HEK293 (cell line): ENCODE results near the gene ST8SIA4.

Experiments used
- CTCF ChIA-PET: fragments of 350-600 bp; formaldehyde crosslinking; extraction: SDS; loops from one replicate; lab custom pipeline; 2021; ENCODE audit warnings: antibody characterized with exemption; lab: Yijun Ruan, JAX
- POLR2A ChIA-PET: fragments of 300-600 bp; formaldehyde crosslinking; extraction: SDS; loops from one replicate; lab custom pipeline; 2020; ENCODE audit warnings: antibody characterized with exemption, inconsistent platforms; lab: Yijun Ruan, JAX
- H3K27ac ChIP-seq: fragments of 200-500 bp; sonication (Bioruptor generic); 2 replicates; pipeline ENCODE4 v1.5.1; 2014; ENCODE audit warnings: low read depth, low read length, control low read depth, inconsistent platforms; ENCODE audit errors: extremely low read depth
- H3K36me3 ChIP-seq, 2 experiments: fragments of 200-500 bp in 1 of 2; sonication (Bioruptor generic) in 1 of 2; 1 replicate in 1 of 2; 2 replicates in 1 of 2; pipeline ENCODE4 v1.5.1; 2014 to 2017; ENCODE audit warnings: inconsistent platforms in 2 of 2, low read length in 2 of 2; ENCODE audit not compliant: control insufficient read depth in 2 of 2, insufficient read depth in 1 of 2
- H3K4me1 ChIP-seq: fragments of 200-500 bp; sonication (Bioruptor generic); 2 replicates; pipeline ENCODE4 v1.5.1; 2014; ENCODE audit warnings: mild to moderate bottlenecking, low read length, inconsistent platforms; ENCODE audit not compliant: control insufficient read depth, insufficient read depth
- H3K4me3 ChIP-seq: 2 replicates; pipeline ENCODE4 v1.5.1; 2011; ENCODE audit warnings: low read depth, mild to moderate bottlenecking, control low read depth, low read length, moderate library complexity
- H3K9me3 ChIP-seq: fragments of 200-500 bp; sonication (Bioruptor generic); 2 replicates; pipeline ENCODE4 v1.5.1; 2014; ENCODE audit warnings: low read depth, low read length, inconsistent platforms; ENCODE audit not compliant: control insufficient read depth, insufficient read depth
- EGR2 ChIP-seq: fragments of 450-650 bp; formaldehyde crosslinking; IDR thresholded peaks from 2 replicates; pipeline ENCODE4 v1.5.1; 2016; ENCODE audit warnings: low read depth, missing biosample characterization, missing genetic modification characterization
- KLF7 ChIP-seq: fragments of 450-650 bp; formaldehyde crosslinking; IDR thresholded peaks from 2 replicates; pipeline ENCODE4 v1.5.1; 2016; ENCODE audit warnings: missing biosample characterization, missing genetic modification characterization, borderline replicate concordance
- REST ChIP-seq: fragments of 450-650 bp; formaldehyde crosslinking; IDR thresholded peaks from 2 replicates; pipeline ENCODE4 v1.5.1; 2016; ENCODE audit warnings: missing biosample characterization, missing genetic modification characterization
- ZFP69B ChIP-seq: fragments of 450-650 bp; formaldehyde crosslinking; IDR thresholded peaks from 2 replicates; pipeline ENCODE4 v1.5.1; 2016; ENCODE audit warnings: missing biosample characterization, missing genetic modification characterization
- ZNF184 ChIP-seq: fragments of 450-650 bp; IDR thresholded peaks from 2 replicates; pipeline ENCODE4 v1.5.1; 2018; ENCODE audit warnings: missing biosample characterization, mild to moderate bottlenecking, missing genetic modification characterization
- ZNF248 ChIP-seq: fragments of 450-650 bp; formaldehyde crosslinking; IDR thresholded peaks from 2 replicates; pipeline ENCODE4 v1.5.1; 2017; ENCODE audit warnings: missing biosample characterization, missing genetic modification characterization
- ZNF26 ChIP-seq: fragments of 450-650 bp; formaldehyde crosslinking; IDR thresholded peaks from 2 replicates; pipeline ENCODE4 v1.5.1; 2016; ENCODE audit warnings: missing biosample characterization, missing genetic modification characterization
- ZNF324 ChIP-seq: fragments of 450-650 bp; formaldehyde crosslinking; IDR thresholded peaks from 2 replicates; pipeline ENCODE4 v1.5.1; 2016; ENCODE audit warnings: missing biosample characterization, missing genetic modification characterization
- ZNF416 ChIP-seq: fragments of 450-650 bp; formaldehyde crosslinking; IDR thresholded peaks from 2 replicates; pipeline ENCODE4 v1.5.1; 2016; ENCODE audit warnings: missing biosample characterization, missing genetic modification characterization
- ZNF473 ChIP-seq: fragments of 450-650 bp; formaldehyde crosslinking; IDR thresholded peaks from 2 replicates; pipeline ENCODE4 v1.5.1; 2017; ENCODE audit warnings: missing biosample characterization, missing genetic modification characterization
- ZNF48 ChIP-seq: fragments of 450-650 bp; formaldehyde crosslinking; IDR thresholded peaks from 2 replicates; pipeline ENCODE4 v1.5.1; 2016; ENCODE audit warnings: missing biosample characterization, missing genetic modification characterization
- ZNF488 ChIP-seq: fragments of 450-650 bp; formaldehyde crosslinking; IDR thresholded peaks from 2 replicates; pipeline ENCODE4 v1.5.1; 2016; ENCODE audit warnings: missing biosample characterization, missing genetic modification characterization
- ZNF510 ChIP-seq: fragments of 450-650 bp; formaldehyde crosslinking; IDR thresholded peaks from 2 replicates; pipeline ENCODE4 v1.5.1; 2018; ENCODE audit warnings: mild to moderate bottlenecking, missing genetic modification characterization, missing biosample characterization; ENCODE audit not compliant: insufficient replicate concordance
- ZNF561 ChIP-seq: fragments of 450-650 bp; IDR thresholded peaks from 2 replicates; pipeline ENCODE4 v1.5.1; 2018; ENCODE audit warnings: missing biosample characterization, missing genetic modification characterization, borderline replicate concordance
- ZNF623 ChIP-seq: fragments of 450-650 bp; formaldehyde crosslinking; IDR thresholded peaks from 2 replicates; pipeline ENCODE4 v1.5.1; 2016; ENCODE audit warnings: missing biosample characterization, missing genetic modification characterization
- ZNF629 ChIP-seq: fragments of 450-650 bp; formaldehyde crosslinking; IDR thresholded peaks from 2 replicates; pipeline ENCODE4 v1.5.1; 2017; ENCODE audit warnings: missing biosample characterization, missing genetic modification characterization
- ZNF670 ChIP-seq: fragments of 450-650 bp; formaldehyde crosslinking; IDR thresholded peaks from 2 replicates; pipeline ENCODE4 v1.5.1; 2016; ENCODE audit warnings: missing biosample characterization, missing genetic modification characterization, low read depth
- ZNF707 ChIP-seq: fragments of 450-650 bp; formaldehyde crosslinking; IDR thresholded peaks from 2 replicates; pipeline ENCODE4 v1.5.1; 2016; ENCODE audit warnings: missing biosample characterization, missing genetic modification characterization
- ZNF776 ChIP-seq: fragments of 450-650 bp; formaldehyde crosslinking; IDR thresholded peaks from 2 replicates; pipeline ENCODE4 v1.5.0; 2017; ENCODE audit warnings: missing biosample characterization, missing genetic modification characterization, borderline replicate concordance
- ZNF792 ChIP-seq: fragments of 450-650 bp; formaldehyde crosslinking; IDR thresholded peaks from 2 replicates; pipeline ENCODE4 v1.5.1; 2016; ENCODE audit warnings: missing biosample characterization, missing genetic modification characterization
- ZSCAN23 ChIP-seq: fragments of 450-650 bp; formaldehyde crosslinking; IDR thresholded peaks from 2 replicates; pipeline ENCODE4 v1.5.1; 2016; ENCODE audit warnings: missing biosample characterization, missing genetic modification characterization

ST8SIA4 gene

GRCh38 chr5:100863739-100864138 lies 39.3 kb downstream of the ST8SIA4 start (continued):
- TF ChIP-seq REST (tag by site-specific recombination), result no peak

GRCh38 chr5:100861148-100861547 lies 41.9 kb downstream of the ST8SIA4 start:
- Histone ChIP-seq H3K27ac (no peak overlapping the region), H3K4me1 (no peaks in the 10 kb centered on the region), H3K36me3 (no peaks in the 10 kb centered on the region), H3K9me3 (no peaks in the 10 kb centered on the region), H3K4me3 (no peak overlapping the region)
- ChIA-PET POLR2A (no interaction called here), CTCF (interaction anchor here (1.0 kb wide), 1 partner anchor 63 kb away, joined by 3 read pairs; no protein-coding TSS in a partner anchor)
- TF ChIP-seq ZNF48 (tag by site-specific recombination) (no peak), ZSCAN23 (no peak), ZNF248 (tag by site-specific recombination) (no peak), EGR2 (tag by site-specific recombination) (no peak), ZNF670 (tag by site-specific recombination) (no peak), ZNF792 (tag by site-specific recombination) (no peak), ZNF184 (tag by site-specific recombination) (no peak), ZNF488 (no peak), ZNF629 (tag by site-specific recombination) (no peak), ZNF776 (tag by site-specific recombination) (no peak), KLF7 (tag by site-specific recombination) (no peak), ZNF510 (tag by site-specific recombination) (no peak), ZNF707 (no peak), ZNF324 (tag by site-specific recombination) (no peak), ZFP69B (no peak), ZNF473 (tag by site-specific recombination) (no peak), ZNF623 (tag by site-specific recombination) (no peak), ZNF416 (tag by site-specific recombination) (no peak), ZNF561 (no peak), ZNF26 (tag by site-specific recombination) (no peak)
